SKM-1 treated with dmso at 0.1 percent for 144 hours (cell line): ENCODE measurements around the gene HES5.

Experiments used
- DNase-seq: peaks from one replicate; lab custom pipeline; 2025; ENCODE audit not compliant: unreplicated experiment; lab: John Stamatoyannopoulos, UW

HES5 gene

DNA sequence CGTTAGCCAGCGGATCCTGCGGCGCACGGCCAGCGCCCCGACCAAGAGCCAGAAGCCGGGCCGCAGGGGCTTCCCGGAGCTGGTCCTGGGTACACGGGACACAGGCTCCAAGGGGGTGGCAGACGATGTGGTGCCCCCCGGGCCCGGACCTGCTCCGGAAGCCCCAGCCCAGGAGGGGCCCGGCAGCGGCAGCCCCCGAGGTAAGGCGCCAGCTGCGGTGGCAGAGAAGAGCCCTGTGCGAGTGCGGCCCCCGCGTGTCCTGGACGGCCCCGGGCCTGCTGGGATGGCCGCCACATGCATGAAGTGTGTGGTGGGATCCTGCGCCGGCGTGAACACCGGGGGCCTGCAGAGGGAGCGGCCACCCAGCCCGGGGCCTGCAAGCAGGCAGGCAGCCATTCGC lies 27.9 kb downstream of the HES5 start:
- no peak for DNase-seq

GRCh38 chr1:2501820-2502119 lies 28.3 kb downstream of the HES5 start:
- DNase-seq: no peak

DNA sequence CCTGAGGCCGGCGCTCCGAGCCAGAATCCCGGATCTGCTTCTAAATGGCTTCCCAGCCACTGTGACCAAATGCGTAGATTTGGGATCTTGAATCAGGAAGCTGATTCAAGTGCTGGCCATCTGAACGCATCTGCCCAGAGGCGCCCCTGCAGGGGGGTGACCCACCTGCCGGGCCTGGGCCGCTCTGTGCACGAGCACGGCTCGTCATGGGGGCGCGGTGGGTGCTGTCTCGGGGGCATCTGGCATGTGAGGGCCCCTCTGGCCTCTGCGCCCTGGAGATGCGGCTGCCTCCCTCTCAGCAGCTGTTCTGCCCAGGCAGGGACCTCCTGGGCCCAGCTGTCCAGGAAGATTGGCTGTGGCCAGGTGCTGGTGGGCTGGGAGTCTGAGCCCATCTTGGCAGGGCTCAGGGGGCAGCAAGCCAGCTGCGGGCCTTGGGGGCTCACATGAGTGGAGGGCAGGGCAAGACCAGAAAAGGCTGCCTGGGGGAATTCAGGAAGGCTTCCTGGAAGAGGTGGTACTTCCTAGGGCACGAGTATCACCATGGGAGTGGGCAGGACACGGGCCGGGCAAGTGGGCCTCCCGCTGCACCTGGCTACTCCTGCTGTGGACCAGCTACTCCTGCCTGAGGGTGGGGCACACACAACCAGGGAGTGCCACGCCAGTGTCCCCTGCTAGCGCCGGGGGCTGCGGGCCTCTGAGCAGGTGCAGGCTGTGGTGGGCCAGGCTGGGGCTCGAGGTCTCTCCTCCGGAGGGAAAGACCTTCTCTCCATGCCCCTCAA lies 28.8 kb downstream of the HES5 start:
- no peak for DNase-seq

DNA sequence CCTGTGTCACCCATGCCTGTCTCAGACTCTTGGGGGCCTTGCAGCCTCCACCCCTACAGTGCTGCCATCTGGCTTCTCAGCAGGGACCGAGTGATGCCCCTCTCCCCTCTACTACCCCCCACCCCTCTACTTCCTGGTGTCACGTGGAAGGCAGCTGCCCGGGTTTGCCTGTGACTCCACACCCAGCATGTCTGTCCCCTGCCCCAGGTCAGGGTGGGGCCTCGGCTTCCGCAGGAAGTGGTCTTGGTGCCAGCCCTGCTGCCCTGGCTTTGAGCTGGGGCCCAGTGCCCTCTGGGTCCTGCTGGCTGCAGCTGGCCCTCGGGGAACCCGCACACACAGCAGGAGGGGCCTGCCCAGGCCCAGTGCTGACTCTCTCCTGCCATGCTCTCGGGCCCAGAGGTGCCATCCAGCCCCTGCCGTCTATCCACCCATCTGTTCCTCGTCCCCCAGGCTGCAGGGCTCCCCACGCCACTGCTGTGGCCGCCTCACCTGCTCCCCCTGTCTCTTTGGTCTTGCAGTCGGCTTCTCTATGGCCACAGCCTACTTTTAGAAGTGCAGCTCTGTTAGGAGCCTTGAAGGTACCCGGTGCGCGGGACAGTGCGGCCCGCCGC lies 30.0 kb downstream of the HES5 start:
- DNase-seq: no peak

DNA sequence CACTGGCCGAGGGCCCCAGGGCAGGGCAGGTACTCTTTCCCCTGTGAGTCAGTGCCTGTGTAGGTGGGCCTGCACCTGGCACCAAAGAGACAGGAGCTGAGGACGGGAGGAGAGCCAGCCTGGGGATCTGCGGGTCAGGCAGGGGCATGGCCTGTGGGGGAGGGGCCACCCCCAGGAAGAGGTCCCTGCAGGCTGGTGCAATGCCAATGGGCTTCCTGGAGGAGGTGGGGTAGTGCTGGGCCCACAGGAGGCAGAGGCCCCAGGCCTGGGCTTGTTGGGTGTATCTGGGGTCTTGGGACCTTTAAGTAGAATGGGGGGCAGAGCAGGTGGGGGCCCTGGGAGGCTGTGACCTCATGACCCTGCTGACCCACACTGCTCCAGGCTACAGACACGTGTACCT lies 30.8 kb downstream of the HES5 start:
- no peak for DNase-seq

DNA sequence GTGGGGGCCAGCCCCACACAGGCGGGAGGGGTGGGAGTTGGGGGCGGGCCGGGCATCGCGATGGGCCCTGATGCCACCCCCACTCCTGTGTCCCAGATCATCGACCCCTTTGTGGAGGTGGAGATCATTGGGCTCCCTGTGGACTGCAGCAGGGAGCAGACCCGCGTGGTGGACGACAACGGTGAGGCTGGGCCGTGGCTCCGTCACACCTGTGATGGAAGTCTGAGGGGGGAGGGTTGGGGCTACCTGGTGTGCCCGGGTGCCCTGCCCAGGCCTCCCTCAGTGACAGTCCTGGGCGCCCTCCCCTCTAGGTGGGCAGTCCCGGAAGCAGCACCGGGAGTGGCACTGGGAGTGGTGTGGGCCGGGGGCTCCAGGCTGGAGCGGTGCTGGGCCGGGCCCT lies 31.4 kb downstream of the HES5 start:
- DNase-seq: no peak

DNA sequence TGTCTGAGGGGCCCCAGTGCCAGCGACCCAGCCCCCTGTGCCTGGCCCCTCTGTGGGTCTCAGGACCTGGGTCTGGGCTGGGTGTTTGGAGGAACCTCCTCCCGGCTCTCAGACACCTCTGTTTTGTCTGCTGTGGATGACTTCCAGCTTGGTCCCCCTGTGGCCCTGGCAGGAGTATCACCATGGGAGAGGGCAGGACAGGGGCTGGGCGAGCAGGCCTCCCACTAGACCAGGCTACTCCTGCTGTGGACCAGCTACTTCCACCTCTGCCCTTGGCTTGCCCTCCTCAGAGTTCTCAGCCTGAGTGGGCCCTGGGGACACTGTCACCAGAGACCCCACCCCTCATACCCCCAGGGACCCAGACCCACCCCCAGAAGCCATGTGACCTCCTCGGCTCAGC lies 32.2 kb downstream of the HES5 start:
- no peak for DNase-seq

DNA sequence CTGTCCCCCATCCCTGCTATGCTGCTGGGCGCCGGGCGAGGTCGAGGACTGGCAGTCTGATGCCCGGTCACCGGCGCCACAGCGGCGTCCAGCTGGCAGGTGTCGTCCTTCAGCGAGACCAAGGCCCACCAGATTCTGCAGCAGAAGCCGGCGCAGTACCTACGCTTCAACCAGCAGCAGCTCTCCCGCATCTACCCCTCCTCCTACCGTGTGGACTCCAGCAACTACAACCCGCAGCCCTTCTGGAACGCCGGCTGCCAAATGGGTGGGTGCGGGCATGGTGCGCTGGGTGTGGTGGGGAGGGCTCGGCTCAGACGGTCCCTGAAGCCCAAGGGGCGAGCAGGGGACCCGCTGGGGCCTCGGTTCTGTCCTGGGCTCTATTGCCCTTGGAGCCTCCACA lies 33.3 kb downstream of the HES5 start:
- DNase-seq: no peak

DNA sequence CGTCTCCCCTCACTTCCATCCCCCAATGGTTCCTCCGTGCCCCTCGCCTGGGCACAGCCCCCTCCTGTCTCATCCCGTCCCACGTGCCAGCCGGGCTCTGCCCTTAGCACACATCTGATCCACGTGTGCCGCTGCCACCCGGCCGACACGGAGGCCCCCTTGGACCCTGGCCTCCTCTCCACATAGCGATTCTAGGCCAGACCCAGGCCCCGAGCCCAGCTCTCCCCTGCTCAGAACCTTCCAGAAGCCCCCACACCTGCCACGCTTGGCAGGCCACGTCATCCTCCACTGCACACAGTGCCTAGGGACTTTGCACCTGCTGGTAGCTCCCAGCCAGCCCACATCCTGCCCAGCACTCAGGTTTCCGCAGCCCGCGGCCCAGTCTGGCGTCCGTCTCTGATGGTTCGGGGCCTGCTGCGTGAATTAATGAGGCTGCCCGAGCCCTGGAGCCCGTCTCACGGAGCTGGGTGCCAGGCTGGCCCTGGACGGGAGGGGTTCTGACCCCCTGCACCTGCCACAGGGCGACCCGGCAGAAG lies 33.9 kb downstream of the HES5 start:
- no peak for DNase-seq

DNA sequence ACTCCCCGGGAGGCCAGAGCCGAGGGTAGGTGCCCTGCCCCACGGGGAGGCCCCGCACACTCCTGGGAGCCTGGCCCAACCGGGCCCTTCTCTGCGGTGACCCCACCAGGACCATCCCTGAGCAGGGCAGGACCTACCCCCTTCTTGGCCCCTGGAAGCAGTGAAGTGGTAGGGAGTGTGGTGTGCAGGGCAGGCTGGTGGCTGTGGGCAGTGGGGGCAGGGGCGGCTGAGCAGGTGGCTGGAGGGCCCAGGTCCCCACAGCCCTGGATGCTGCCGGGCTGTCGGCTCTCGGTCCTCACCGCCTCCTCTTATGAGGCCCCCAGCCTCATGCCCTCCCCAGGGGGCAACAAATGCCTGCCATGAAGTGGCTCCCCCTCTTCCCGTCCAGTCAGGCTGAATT lies 34.5 kb downstream of the HES5 start:
- no peak for DNase-seq

DNA sequence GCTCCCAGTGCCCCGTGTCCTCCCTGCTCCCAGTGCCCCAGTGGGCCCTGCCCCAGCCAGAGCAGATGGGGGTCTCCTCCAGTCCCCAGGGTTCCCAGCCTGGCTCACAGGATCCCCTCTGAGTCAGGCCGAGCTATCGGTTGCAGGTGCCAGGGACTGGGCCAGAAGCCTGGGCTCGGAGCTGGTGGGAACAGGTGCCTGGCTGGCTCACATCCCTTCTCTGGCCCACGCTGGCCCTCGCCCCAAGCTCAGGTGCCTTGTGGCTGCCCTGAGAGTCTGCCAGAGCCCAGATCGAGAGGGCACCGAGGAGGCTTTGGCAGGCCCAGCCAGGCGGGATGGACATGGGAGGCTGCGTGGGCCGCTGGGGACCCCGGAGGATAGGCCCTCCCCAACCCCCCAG lies 35.0 kb downstream of the HES5 start:
- DNase-seq: no peak

GRCh38 chr1:2494323-2494693 lies 35.8 kb downstream of the HES5 start:
- no peak for DNase-seq

- DNase-seq: no peak
Measured at GRCh38 chr1:2493691-2494322, 36.3 kb downstream of the HES5 start.

GRCh38 chr1:2493218-2493617 lies 36.8 kb downstream of the HES5 start:
- no peak for DNase-seq

DNA sequence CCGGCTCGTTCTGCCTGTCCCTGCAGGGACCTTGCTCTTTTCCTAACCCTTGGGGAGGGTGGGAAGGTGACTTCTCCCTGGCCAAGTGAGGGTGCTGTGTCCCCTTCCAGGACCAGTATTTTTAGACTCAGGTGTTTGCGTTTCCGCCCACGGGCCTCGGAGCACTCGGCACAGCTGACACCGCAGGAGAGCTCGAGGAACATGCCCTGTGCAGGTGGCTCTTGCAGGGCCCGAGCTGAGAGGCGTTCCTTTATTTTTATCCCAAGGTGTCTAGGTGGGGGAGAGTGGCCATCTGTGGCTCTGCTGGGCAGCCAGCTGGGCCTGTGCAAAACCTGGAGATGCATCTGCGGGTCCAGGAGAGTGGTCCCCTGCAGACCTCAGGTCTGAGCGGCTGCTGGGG lies 38.0 kb downstream of the HES5 start:
- no peak for DNase-seq

GRCh38 chr1:2489615-2490014 lies 40.4 kb downstream of the HES5 start:
- no peak for DNase-seq

DNA sequence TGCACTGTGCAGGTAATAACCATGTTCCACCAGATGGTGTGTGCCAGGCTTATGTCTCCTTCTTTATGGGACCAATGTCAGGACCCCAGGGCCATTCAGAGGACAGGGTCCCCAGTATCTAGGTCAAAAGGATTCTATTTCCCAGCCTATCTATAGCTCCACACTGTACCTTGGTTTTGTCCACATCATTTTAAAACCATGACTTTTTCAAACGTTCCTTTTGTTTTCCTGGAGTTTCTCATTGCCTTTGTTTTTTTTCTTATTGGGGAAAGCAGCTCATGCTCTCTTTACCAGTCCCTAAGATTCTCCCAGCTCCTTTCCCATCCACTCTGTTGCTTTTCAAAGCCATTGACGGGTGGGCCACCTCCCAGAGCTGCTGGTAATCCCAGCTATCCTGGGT lies 41.4 kb downstream of the HES5 start:
- DNase-seq: no peak

- no peak for DNase-seq
Measured at GRCh38 chr1:2486558-2486957, 43.5 kb downstream of the HES5 start.

GRCh38 chr1:2486041-2486440 lies 44.0 kb downstream of the HES5 start:
- DNase-seq: no peak

GRCh38 chr1:2483970-2484369 lies 46.1 kb downstream of the HES5 start:
- DNase-seq: no peak

DNA sequence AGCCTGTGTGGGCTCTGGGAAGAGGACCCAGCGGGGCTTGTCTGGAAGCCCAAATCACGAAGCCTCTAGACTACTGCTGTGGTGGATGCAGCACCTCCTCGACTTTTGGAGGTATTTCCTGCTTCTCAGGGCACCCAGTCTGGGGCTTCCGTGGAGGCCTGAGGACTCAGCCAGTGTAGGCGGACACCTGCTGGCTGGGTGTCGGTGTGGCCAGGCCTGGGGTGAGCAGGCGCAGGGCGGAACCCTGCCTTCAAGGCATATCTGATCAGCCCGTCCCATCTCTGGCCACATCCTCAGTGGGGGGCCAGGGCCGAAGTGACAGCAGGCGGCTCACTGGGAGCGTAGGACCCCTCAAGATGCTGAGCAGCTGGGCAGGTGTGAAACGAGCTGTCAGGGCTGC lies 47.0 kb downstream of the HES5 start:
- no peak for DNase-seq

- DNase-seq: no peak
Measured at GRCh38 chr1:2482588-2482987, 47.5 kb downstream of the HES5 start.

DNA sequence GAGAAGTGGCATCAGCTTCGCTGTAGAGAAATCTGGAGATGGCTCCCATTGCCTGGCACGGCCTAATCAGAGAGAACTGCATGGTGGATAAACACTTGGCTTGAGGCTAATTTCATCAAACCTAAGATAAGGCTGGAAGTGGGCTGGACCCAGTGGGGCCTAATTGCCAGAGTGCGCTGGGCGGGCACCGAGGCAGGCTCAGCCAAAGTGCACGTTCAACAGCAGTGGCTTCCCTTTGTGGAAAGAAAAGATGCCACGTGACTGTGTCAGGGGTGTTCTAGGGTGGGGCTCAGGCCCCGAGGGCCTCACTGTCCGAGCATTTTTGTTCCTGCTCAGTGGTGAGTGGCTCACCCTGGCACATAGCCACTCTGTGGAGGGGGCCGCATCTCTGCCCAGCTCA lies 48.2 kb downstream of the HES5 start:
- no peak for DNase-seq
